Cardiac fibroblast (primary cell): ENCODE measurements around the gene DIDO1.

Experiments
- DNase-seq, 2 donors: peaks; one replicate each; pipeline versions ENCODE4 v3.0.0 to v3.0.0-alpha.2; 2010; ENCODE audit warnings: low read depth in 2 of 2
- H3K4me3 ChIP-seq, 2 donors: replicated peaks in 1 of 2; 1 replicate in 1 of 2; 2 replicates in 1 of 2; pipeline ENCODE4 v1.5.1; 2011; ENCODE audit warnings: low read depth in 2 of 2, low read length in 2 of 2, mild to moderate bottlenecking in 2 of 2, moderate library complexity in 1 of 2
- CTCF ChIP-seq: IDR thresholded peaks from one replicate; pipeline ENCODE4 v1.5.1; 2011; ENCODE audit warnings: low read depth, mild to moderate bottlenecking, low read length, inconsistent platforms

DIDO1 gene

GRCh38 chr20:62828511-62829230 is 97.6 kb downstream of the DIDO1 start:
- no peak overlapping the region for H3K4me3 ChIP-seq
- no peak for TF ChIP-seq CTCF
- no peak for DNase-seq

- DNase-seq: no peak
- H3K4me3 ChIP-seq: no peak overlapping the region
- no peak for TF ChIP-seq CTCF
These were observed 98.3 kb downstream of the DIDO1 start for GRCh38 chr20:62828051-62828450.
